GM12878 (cell line): Measurements from ENCODE around the gene TTLL13. TPM values are rescaled to one million over a fixed set of nuclear protein-coding genes. Genes with fewer than 3 reads are reported as not detected.

Source experiments
- BACH1 ChIP-seq: fragments of 450-650 bp; IDR thresholded peaks from 2 replicates; pipeline ENCODE4 v1.6.1; 2017; ENCODE audit warnings: mild to moderate bottlenecking, borderline replicate concordance
- BCL11A ChIP-seq: IDR thresholded peaks from 2 replicates; pipeline ENCODE4 v1.6.1; 2011; ENCODE audit warnings: low read depth, low read length
- BHLHE40 ChIP-seq, 2 experiments: fragments of 450-650 bp in 1 of 2; IDR thresholded peaks; 2 replicates each; pipeline ENCODE4 v1.6.1; 2011 to 2017; ENCODE audit warnings: low read depth in 2 of 2, borderline replicate concordance in 1 of 2, improper control_type of control experiment in 1 of 2, low read length in 1 of 2, mild to moderate bottlenecking in 1 of 2
- BMI1 ChIP-seq: fragments of 450-650 bp; IDR thresholded peaks from 2 replicates; pipeline ENCODE4 v1.6.1; 2016; ENCODE audit warnings: mild to moderate bottlenecking, moderate library complexity, borderline replicate concordance
- BRCA1 ChIP-seq: IDR thresholded peaks from 2 replicates; pipeline ENCODE4 v1.6.1; 2011; ENCODE audit warnings: low read depth, low read length, improper control_type of control experiment
- CBX5 ChIP-seq: sonication (generic); IDR thresholded peaks from 2 replicates; pipeline ENCODE4 v1.6.1; 2016; ENCODE audit warnings: low read depth, moderate library complexity, mild to moderate bottlenecking, inconsistent platforms
- CREM ChIP-seq: IDR thresholded peaks from 2 replicates; pipeline ENCODE4 v1.6.1; 2014; ENCODE audit warnings: antibody characterized with exemption, low read depth
- DPF2 ChIP-seq: fragments of 450-650 bp; IDR thresholded peaks from 2 replicates; pipeline ENCODE4 v1.6.1; 2017; ENCODE audit warnings: mild to moderate bottlenecking
- E2F4 ChIP-seq: IDR thresholded peaks from 2 replicates; pipeline ENCODE4 v1.6.1; 2012; ENCODE audit warnings: low read depth, low read length, improper control_type of control experiment
- IKZF1 ChIP-seq: fragments of 450-650 bp; conservative IDR thresholded peaks from 2 replicates; pipeline ENCODE4 v1.6.1; 2017; ENCODE audit warnings: antibody characterized with exemption, mild to moderate bottlenecking
- LARP7 ChIP-seq: fragments of 450-650 bp; IDR thresholded peaks from 2 replicates; pipeline ENCODE4 v1.6.1; 2017; ENCODE audit warnings: mild to moderate bottlenecking
- PBX3 ChIP-seq: IDR thresholded peaks from 2 replicates; pipeline ENCODE4 v1.6.1; 2011; ENCODE audit warnings: mild to moderate bottlenecking, low read depth, low read length, moderate library complexity; ENCODE audit not compliant: insufficient replicate concordance
- POLR2A ChIP-seq: IDR thresholded peaks from 2 replicates; pipeline ENCODE4 v1.6.1; 2011; ENCODE audit warnings: low read depth, mild to moderate bottlenecking, low read length
- RELA ChIP-seq: fragments of 450-650 bp; IDR thresholded peaks from 2 replicates; pipeline ENCODE4 v1.8.0; 2014; ENCODE audit warnings: borderline replicate concordance; ENCODE audit not compliant: partially characterized antibody
- SP1 ChIP-seq: IDR thresholded peaks from one replicate; pipeline ENCODE4 v1.6.1; 2011; ENCODE audit warnings: low read depth, low read length
- USF1 ChIP-seq: IDR thresholded peaks from 2 replicates; pipeline ENCODE4 v1.6.1; 2011; ENCODE audit warnings: borderline replicate concordance, low read depth, mild to moderate bottlenecking, moderate library complexity, mixed read lengths, low read length; ENCODE audit not compliant: insufficient read depth; ENCODE audit errors: extremely low read length
- YBX1 ChIP-seq: fragments of 450-650 bp; IDR thresholded peaks from 2 replicates; pipeline ENCODE4 v1.6.1; 2016; ENCODE audit warnings: antibody characterized with exemption
- ZBTB4 ChIP-seq: fragments of 450-650 bp; formaldehyde crosslinking; IDR thresholded peaks from 2 replicates; pipeline ENCODE4 v1.4.0; 2022; ENCODE audit warnings: mild to moderate bottlenecking, moderate library complexity
- polyA plus RNA-seq, 11 experiments: library from polyadenylated mRNA; depleted of rRNA in 4 of 11; unstranded in 6 of 11; stranded (reverse) in 5 of 11; fragments of >200 nt; fragmentation: Nextera tagmentation in 4 of 11; fragmentation: Illumina TruSeq in 1 of 11; extraction: Ambion mirVana in 4 of 11; extraction: Trizol in 1 of 11; gene quantifications; 1 replicate in 1 of 11; 2 replicates in 10 of 11; pipeline versions ENCODE4 v1.2.1 to v1.2.3, GENCODE V29; 2011 to 2016; ENCODE audit warnings: inconsistent platforms in 2 of 11, missing spikeins in 2 of 11, low read depth in 1 of 11
- total RNA-seq, 4 experiments: library from RNA; depleted of rRNA in 3 of 4; stranded (reverse); fragments of >200 nt in 3 of 4; fragmentation: Illumina TruSeq in 1 of 4; extraction: Trizol in 1 of 4; gene quantifications; 2 replicates each; pipeline versions ENCODE4 v1.2.1 to v1.2.3, GENCODE V29; 2013 to 2021
- TF ChIP-seq, protein P1 (sequence below): fragments of 450-650 bp; IDR thresholded peaks from 2 replicates; pipeline ENCODE4 v1.6.1; 2017; ENCODE audit warnings: mild to moderate bottlenecking, moderate library complexity
- TF ChIP-seq, protein P2 (sequence below): IDR thresholded peaks from 2 replicates; pipeline ENCODE4 v1.6.1; 2012; ENCODE audit warnings: low read depth, low read length, improper control_type of control experiment

Gene TTLL13
- total and polyA plus RNA-seq, 10 of the 15 experiments (the other 5 are each of a cell fraction or from before 2014, with no cell fraction given), result 0.03 to 0.32 (median 0.13) TPM; not detected in 1

DNA sequence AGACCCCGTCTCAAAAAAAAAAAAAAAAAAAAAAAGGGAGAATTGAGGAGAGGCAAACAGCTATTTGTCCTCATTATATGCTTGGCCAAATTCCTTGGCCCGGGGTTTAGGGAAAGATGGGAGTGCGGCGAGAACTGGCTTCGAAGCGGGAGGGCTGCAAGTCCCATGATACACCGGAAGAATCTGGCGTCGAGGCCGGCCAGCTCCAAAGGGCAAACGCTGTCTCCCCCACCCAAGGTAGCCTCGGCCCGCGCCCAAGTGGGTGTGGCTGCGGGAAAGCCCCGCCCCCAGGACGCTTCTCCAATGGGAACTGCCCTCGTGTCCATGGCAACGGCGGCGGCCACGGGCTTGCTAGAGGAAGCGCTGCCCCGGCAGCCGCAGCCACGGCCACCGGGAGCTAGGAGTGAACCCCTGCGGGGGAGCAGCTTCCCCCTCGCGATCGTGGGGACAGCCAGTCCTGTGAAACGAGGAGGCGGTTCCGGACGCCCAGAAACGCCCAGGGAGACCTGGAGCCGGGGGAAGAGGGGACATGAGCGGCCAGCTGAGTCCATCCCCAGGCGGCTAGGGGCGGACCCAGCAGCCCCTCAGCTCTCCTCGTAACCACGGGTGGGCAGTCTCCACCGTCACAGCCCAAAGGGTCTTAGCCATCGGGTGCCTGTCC is at the start of gene TTLL13 (continued):
- TF ChIP-seq E2F4, result no peak
- TF ChIP-seq BRCA1, result no peak
- TF ChIP-seq RELA, result no peak
- TF ChIP-seq BACH1, result 0 out of 2 replicates have a peak, but pooled peaks have one; percentile 52
- peak; percentile 24 for TF ChIP-seq SP1
- TF ChIP-seq, protein P1, sequence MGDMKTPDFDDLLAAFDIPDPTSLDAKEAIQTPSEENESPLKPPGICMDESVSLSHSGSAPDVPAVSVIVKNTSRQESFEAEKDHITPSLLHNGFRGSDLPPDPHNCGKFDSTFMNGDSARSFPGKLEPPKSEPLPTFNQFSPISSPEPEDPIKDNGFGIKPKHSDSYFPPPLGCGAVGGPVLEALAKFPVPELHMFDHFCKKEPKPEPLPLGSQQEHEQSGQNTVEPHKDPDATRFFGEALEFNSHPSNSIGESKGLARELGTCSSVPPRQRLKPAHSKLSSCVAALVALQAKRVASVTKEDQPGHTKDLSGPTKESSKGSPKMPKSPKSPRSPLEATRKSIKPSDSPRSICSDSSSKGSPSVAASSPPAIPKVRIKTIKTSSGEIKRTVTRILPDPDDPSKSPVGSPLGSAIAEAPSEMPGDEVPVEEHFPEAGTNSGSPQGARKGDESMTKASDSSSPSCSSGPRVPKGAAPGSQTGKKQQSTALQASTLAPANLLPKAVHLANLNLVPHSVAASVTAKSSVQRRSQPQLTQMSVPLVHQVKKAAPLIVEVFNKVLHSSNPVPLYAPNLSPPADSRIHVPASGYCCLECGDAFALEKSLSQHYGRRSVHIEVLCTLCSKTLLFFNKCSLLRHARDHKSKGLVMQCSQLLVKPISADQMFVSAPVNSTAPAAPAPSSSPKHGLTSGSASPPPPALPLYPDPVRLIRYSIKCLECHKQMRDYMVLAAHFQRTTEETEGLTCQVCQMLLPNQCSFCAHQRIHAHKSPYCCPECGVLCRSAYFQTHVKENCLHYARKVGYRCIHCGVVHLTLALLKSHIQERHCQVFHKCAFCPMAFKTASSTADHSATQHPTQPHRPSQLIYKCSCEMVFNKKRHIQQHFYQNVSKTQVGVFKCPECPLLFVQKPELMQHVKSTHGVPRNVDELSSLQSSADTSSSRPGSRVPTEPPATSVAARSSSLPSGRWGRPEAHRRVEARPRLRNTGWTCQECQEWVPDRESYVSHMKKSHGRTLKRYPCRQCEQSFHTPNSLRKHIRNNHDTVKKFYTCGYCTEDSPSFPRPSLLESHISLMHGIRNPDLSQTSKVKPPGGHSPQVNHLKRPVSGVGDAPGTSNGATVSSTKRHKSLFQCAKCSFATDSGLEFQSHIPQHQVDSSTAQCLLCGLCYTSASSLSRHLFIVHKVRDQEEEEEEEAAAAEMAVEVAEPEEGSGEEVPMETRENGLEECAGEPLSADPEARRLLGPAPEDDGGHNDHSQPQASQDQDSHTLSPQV, result no peak
- TF ChIP-seq, protein P2, sequence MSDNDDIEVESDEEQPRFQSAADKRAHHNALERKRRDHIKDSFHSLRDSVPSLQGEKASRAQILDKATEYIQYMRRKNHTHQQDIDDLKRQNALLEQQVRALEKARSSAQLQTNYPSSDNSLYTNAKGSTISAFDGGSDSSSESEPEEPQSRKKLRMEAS, result no peak
- TF ChIP-seq IKZF1, result peak; percentile 68
- TF ChIP-seq CBX5, result no peak
- no peak for TF ChIP-seq USF1
- TF ChIP-seq DPF2, result 0 out of 2 replicates have a peak, but pooled peaks have one; percentile 22
- peak; percentile 45; the same call in 1 of the 2 replicates for TF ChIP-seq LARP7
- no peak for TF ChIP-seq PBX3
- no peak for TF ChIP-seq POLR2A
- TF ChIP-seq BMI1, result peak; percentile 91
- TF ChIP-seq BHLHE40 (IDR thresholded peaks at IDR 0.05; ENCODE audit: borderline replicate concordance in 1 of 2, low read depth in 2 of 2, low read length in 1 of 2), result peak in 1 of 2 experiments; percentile 41; a peak in 2 of 4 replicates
- TF ChIP-seq YBX1, result no peak
- no peak for TF ChIP-seq CREM
- TF ChIP-seq ZBTB4 (CRISPR knock-in tag), result no peak
- TF ChIP-seq BCL11A, result no peak
